Measurements from ENCODE around the gene LDLRAD2. TPM values are rescaled to one million over a fixed set of nuclear protein-coding genes. Genes with fewer than 3 reads are reported as not detected.
A peak's percentile ranks its signal among the peaks of the same experiment; 100 is the strongest.

The LDLRAD2 gene
- total and polyA plus RNA-seq, 2 donors: 0.63 to 7.1 TPM

DNA sequence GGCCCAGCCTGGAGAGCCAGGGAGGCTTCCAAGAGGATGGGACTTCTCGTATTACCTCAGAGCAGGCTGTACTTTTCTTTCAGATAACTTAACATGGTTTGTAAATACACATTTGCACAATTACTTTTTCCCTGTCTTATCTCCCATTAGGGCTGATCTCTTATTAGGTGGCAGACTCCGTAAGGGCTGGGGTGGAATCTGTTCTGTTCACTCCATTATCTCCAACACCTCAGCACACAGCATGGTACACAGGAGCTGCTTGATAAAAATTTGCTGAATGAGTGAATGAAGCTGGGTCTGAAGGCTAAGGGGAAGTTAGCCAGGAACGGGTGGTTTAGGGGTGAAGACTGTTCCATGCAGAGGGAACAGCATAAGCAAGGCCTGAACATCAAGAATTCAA lies 48.9 kb downstream of the LDLRAD2 start:
- H3K27ac ChIP-seq (ENCODE audit: low read depth): no peak overlapping the region
- WGBS: 92% methylated on average over 3 of the region's 3 CpGs
- no peak for DNase-seq (ENCODE audit: extremely low spot score)

GRCh38 chr1:21861602-21862429 lies 49.8 kb downstream of the LDLRAD2 start:
- Histone ChIP-seq H3K4me1 (ENCODE audit: insufficient read depth) (no peaks in the 10 kb centered on the region), H3K4me3 (ENCODE audit: low read depth, low read length) (no peak overlapping the region), H3K27ac (ENCODE audit: low read depth) (no peak overlapping the region), H3K36me3 (ENCODE audit: insufficient read depth) (peaks cover 2% of the 10 kb centered on the region)
- 84% methylated on average over 19 of the region's 19 CpGs for WGBS
- no peak for DNase-seq (ENCODE audit: extremely low spot score)

More for the DNA sequence above, 48.9 kb downstream of the LDLRAD2 start:
- H3K4me1 ChIP-seq (ENCODE audit: insufficient read depth): no peaks in the 10 kb centered on the region
- peaks cover 2% of the 10 kb centered on the region for H3K36me3 ChIP-seq (ENCODE audit: insufficient read depth)
- H3K4me3 ChIP-seq (ENCODE audit: low read depth, low read length): no peak overlapping the region

GRCh38 chr1:21863981-21864380 lies 51.9 kb downstream of the LDLRAD2 start:
- H3K36me3 ChIP-seq (ENCODE audit: insufficient read depth): peaks cover 2% of the 10 kb centered on the region
- no peak for DNase-seq (ENCODE audit: extremely low spot score)
- no peaks in the 10 kb centered on the region for H3K4me1 ChIP-seq (ENCODE audit: insufficient read depth)
- no peak overlapping the region for H3K27ac ChIP-seq (ENCODE audit: low read depth)
- 91% methylated on average over 12 of the region's 12 CpGs for WGBS
- no peak overlapping the region for H3K4me3 ChIP-seq (ENCODE audit: low read depth, low read length)

DNA sequence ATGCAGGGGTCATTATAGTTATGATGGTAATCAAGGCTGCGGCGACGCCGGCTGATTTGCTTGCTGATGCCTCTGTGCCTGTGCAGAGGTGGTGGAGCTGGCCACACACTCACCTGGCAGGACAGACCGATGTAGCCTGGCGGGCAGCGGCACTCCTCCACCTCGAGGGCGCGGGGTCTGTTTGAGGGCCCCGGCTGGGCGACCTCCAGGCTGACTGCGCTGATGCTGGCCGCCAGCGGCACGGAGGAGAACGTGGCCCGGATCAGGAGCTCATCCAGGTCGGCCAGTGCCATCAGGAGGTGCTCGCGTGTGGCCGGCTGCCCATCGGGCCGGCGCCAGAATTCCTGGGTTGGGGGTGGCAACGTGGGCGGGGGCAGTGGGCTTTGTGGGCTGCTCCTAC lies 52.7 kb downstream of the LDLRAD2 start:
- H3K27ac ChIP-seq (ENCODE audit: low read depth): no peak overlapping the region
- no peaks in the 10 kb centered on the region for H3K4me1 ChIP-seq (ENCODE audit: insufficient read depth)
- 92% methylated on average over 27 of the region's 27 CpGs for WGBS
- H3K4me3 ChIP-seq (ENCODE audit: low read depth, low read length): no peak overlapping the region
- DNase-seq (ENCODE audit: extremely low spot score): no peak
- H3K36me3 ChIP-seq (ENCODE audit: insufficient read depth): peaks cover 2% of the 10 kb centered on the region

GRCh38 chr1:21865609-21865942 lies 53.5 kb downstream of the LDLRAD2 start:
- Histone ChIP-seq H3K27ac (ENCODE audit: low read depth) (no peak overlapping the region), H3K36me3 (ENCODE audit: insufficient read depth) (peaks cover 2% of the 10 kb centered on the region), H3K4me1 (ENCODE audit: insufficient read depth) (no peaks in the 10 kb centered on the region), H3K4me3 (ENCODE audit: low read depth, low read length) (no peak overlapping the region)
- WGBS: 92% methylated on average over 7 of the region's 7 CpGs
- no peak for DNase-seq (ENCODE audit: extremely low spot score)

GRCh38 chr1:21865943-21866706 lies 54.1 kb downstream of the LDLRAD2 start:
- 47% methylated on average over 11 of the region's 11 CpGs for WGBS
- no peaks in the 10 kb centered on the region for H3K4me1 ChIP-seq (ENCODE audit: insufficient read depth)
- peaks cover 2% of the 10 kb centered on the region for H3K36me3 ChIP-seq (ENCODE audit: insufficient read depth)
- no peak overlapping the region for H3K4me3 ChIP-seq (ENCODE audit: low read depth, low read length)
- H3K27ac ChIP-seq (ENCODE audit: low read depth): no peak overlapping the region
- no peak for DNase-seq (ENCODE audit: extremely low spot score)

- Histone ChIP-seq H3K4me3 (ENCODE audit: low read depth, low read length) (no peak overlapping the region), H3K4me1 (ENCODE audit: insufficient read depth) (no peaks in the 10 kb centered on the region), H3K27ac (ENCODE audit: low read depth) (no peak overlapping the region), H3K36me3 (ENCODE audit: insufficient read depth) (peaks cover 3% of the 10 kb centered on the region)
- 47% methylated on average over 1 of the region's 1 CpG for WGBS
- DNase-seq (ENCODE audit: extremely low spot score): no peak
Observed at GRCh38 chr1:21866707-21867043, 54.6 kb downstream of the LDLRAD2 start.

DNA sequence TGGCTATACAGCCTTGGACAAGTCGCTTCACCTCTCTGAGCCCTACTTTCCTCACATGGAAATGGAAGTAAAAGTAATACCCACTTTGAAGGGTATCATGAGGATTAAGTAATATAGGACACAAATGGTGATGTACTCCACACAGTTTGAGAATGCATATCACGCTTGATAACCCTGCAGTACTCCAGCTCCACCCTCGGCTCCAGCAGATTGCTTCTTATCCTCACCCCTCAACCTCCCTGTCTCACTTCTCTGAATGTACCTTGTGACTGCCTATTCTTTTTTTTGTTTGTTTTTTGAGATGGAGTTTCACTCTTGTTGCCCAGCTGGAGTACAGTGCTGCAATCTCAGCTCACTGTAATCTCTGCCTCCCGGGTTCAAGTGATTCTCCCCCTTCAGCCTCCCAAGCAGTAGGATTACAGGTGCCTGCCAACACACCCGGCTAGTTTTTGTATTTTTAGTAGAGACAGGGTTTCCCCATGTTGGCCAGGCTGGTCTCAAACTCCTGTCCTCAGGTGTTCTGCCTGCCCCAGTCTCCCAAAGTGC lies 55.5 kb downstream of the LDLRAD2 start:
- 85% methylated on average over 5 of the region's 5 CpGs for WGBS

DNA sequence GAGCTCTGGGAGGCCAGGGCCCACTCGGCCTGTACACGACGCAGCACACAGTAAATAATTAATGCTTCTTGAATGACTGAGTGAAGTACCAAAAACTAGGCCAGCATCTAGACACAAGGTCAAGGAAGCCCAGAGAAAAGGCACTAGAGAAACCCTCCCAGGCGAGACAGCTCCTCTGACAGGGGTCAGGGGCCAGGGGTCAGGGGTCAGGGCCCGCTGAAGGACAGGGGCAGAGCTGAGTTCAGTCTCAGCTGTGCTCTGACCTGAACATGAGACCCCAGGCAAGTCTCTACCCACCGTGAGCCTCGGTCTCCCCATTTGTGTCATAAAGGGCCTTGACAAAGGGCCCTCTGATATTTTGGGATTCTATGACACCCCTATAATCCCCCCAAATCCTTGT lies 56.4 kb downstream of the LDLRAD2 start:
- Histone ChIP-seq H3K36me3 (ENCODE audit: insufficient read depth) (peaks cover 2% of the 10 kb centered on the region), H3K4me1 (ENCODE audit: insufficient read depth) (no peaks in the 10 kb centered on the region), H3K4me3 (ENCODE audit: low read depth, low read length) (no peak overlapping the region), H3K27ac (ENCODE audit: low read depth) (no peak overlapping the region)
- WGBS: 88% methylated on average over 7 of the region's 7 CpGs
- DNase-seq (ENCODE audit: extremely low spot score): no peak

More for the DNA sequence above, 55.5 kb downstream of the LDLRAD2 start:
- no peak for DNase-seq (ENCODE audit: extremely low spot score)
- Histone ChIP-seq H3K36me3 (ENCODE audit: insufficient read depth) (peaks cover 2% of the 10 kb centered on the region), H3K4me1 (ENCODE audit: insufficient read depth) (no peaks in the 10 kb centered on the region), H3K27ac (ENCODE audit: low read depth) (no peak overlapping the region), H3K4me3 (ENCODE audit: low read depth, low read length) (no peak overlapping the region)

DNA sequence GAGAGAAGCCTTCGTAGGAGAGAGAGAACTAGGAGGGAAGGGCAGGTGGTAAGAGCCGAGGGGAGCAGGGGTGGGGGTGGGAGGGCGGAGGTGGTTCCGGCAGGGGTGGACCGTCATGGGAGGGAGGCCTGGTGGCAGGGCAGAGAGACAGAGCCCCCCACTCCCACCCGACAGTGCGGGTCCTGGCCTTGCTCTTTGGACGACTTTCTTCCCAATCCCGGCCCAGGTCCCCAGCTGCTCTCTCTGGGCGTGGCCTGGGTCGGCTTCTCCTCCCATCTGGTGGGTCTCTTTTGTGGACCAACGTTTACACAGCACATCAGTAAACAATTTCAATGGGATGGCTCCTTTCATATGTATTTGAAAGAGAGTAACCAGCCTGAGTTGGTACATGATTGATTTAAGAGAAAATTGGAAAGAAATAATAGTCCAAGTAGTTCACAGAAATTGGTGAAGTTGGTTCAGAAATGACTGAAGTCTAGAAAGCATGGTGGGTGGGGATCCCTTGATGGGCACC lies 56.9 kb downstream of the LDLRAD2 start:
- DNase-seq (ENCODE audit: extremely low spot score): no peak
- Histone ChIP-seq H3K36me3 (ENCODE audit: insufficient read depth) (peaks cover 2% of the 10 kb centered on the region), H3K4me1 (ENCODE audit: insufficient read depth) (no peaks in the 10 kb centered on the region), H3K27ac (ENCODE audit: low read depth) (no peak overlapping the region), H3K4me3 (ENCODE audit: low read depth, low read length) (no peak overlapping the region)
- WGBS: 63% methylated on average over 12 of the region's 12 CpGs

GRCh38 chr1:21869620-21870121 lies 57.6 kb downstream of the LDLRAD2 start:
- no peaks in the 10 kb centered on the region for H3K4me1 ChIP-seq (ENCODE audit: insufficient read depth)
- no peak overlapping the region for H3K27ac ChIP-seq (ENCODE audit: low read depth)
- H3K36me3 ChIP-seq (ENCODE audit: insufficient read depth): peaks cover 2% of the 10 kb centered on the region
- WGBS: 54% methylated on average over 13 of the region's 13 CpGs
- H3K4me3 ChIP-seq (ENCODE audit: low read depth, low read length): no peak overlapping the region
- peak; percentile 31 for DNase-seq (ENCODE audit: extremely low spot score)

DNA sequence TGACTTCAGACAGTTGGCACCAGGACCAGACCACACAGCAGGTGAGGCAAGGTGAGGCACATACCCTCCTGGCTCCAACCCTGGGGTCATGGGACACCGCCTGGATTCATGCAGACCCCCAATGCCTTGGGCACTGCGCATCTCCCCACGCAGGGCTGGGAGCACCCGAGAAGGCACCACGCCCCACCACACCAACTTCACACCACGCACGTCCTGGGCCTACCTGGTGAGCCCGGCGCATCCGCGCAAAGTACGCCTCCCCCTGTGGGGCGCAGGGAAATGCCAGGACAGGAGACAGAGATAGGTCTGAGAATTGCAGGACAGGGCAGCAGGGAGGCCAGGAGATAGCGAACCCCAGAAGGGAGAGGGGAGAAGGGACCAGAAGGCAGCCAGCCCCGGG lies 58.5 kb downstream of the LDLRAD2 start:
- no peaks in the 10 kb centered on the region for H3K4me1 ChIP-seq (ENCODE audit: insufficient read depth)
- H3K36me3 ChIP-seq (ENCODE audit: insufficient read depth): peaks cover 2% of the 10 kb centered on the region
- no peak overlapping the region for H3K27ac ChIP-seq (ENCODE audit: low read depth)

DNA sequence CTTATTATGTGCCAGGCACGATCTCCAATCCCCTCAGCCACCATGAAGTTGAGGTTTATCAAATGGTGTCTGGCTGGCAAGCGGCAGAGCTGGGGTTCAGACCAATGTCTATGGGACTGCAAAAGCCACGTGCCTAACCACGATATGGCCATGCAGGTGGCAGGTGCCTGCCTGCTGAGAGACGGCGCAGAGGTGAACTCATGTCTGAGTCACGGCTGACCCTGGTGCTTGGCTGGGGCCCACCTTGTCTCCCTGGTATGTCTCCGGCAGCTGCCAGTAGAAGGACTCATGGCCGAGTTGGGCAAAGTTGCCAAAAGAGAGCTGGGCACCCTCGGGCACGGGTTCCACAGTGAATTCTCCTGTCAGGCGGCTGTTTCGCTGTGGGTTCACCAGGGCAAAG lies 59.9 kb downstream of the LDLRAD2 start:
- 79% methylated on average over 13 of the region's 13 CpGs for WGBS
- Histone ChIP-seq H3K27ac (ENCODE audit: low read depth) (no peak overlapping the region), H3K36me3 (ENCODE audit: insufficient read depth) (peaks cover 2% of the 10 kb centered on the region), H3K4me1 (ENCODE audit: insufficient read depth) (no peaks in the 10 kb centered on the region), H3K4me3 (ENCODE audit: low read depth, low read length) (no peak overlapping the region)
- no peak for DNase-seq (ENCODE audit: extremely low spot score)

More for the DNA sequence above, 58.5 kb downstream of the LDLRAD2 start:
- WGBS: 93% methylated on average over 15 of the region's 15 CpGs
- no peak overlapping the region for H3K4me3 ChIP-seq (ENCODE audit: low read depth, low read length)
- DNase-seq (ENCODE audit: extremely low spot score): no peak
